Mucosa of stomach (tissue), 1 donor: ENCODE measurements around the gene OVCA2.
A peak's percentile ranks its signal among the peaks of the same experiment; 100 is the strongest.

Experiments used
- H3K27me3 ChIP-seq: one replicate; pipeline ENCODE4 v1.7.0; 2013; ENCODE audit warnings: mild to moderate bottlenecking, low read length; ENCODE audit not compliant: control insufficient read depth, insufficient read depth
- H3K36me3 ChIP-seq: one replicate; pipeline ENCODE4 v1.7.0; 2013; ENCODE audit warnings: low read length; ENCODE audit not compliant: control insufficient read depth, insufficient read depth
- H3K4me1 ChIP-seq: one replicate; pipeline ENCODE4 v1.7.0; 2013; ENCODE audit warnings: mild to moderate bottlenecking, low read length; ENCODE audit not compliant: control insufficient read depth, insufficient read depth
- H3K4me3 ChIP-seq: one replicate; pipeline ENCODE4 v1.7.0; 2013; ENCODE audit warnings: low read length
- H3K9ac ChIP-seq: one replicate; pipeline ENCODE4 v1.7.0; 2013; ENCODE audit warnings: mild to moderate bottlenecking, low read length, moderate library complexity
- H3K9me3 ChIP-seq: one replicate; pipeline ENCODE4 v1.7.0; 2013; ENCODE audit warnings: mild to moderate bottlenecking, low read length, moderate library complexity; ENCODE audit not compliant: control insufficient read depth
- donor health status: Pancreatic carcinoma.

The OVCA2 gene

GRCh38 chr17:2042933-2043332 lies 1.1 kb downstream of the OVCA2 start:
- Histone ChIP-seq H3K27me3 (no peaks in the 10 kb centered on the region), H3K4me1 (peaks cover 17% of the 10 kb centered on the region), H3K36me3 (no peaks in the 10 kb centered on the region), H3K4me3 (peak overlapping the region; percentile 95), H3K9ac (peak overlapping the region; percentile 86), H3K9me3 (no peaks in the 10 kb centered on the region)

GRCh38 chr17:2043785-2044184 lies 2.0 kb downstream of the OVCA2 start:
- Histone ChIP-seq H3K36me3 (no peaks in the 10 kb centered on the region), H3K4me1 (peaks cover 20% of the 10 kb centered on the region), H3K27me3 (no peaks in the 10 kb centered on the region), H3K9ac (peak overlapping the region; percentile 29), H3K9me3 (no peaks in the 10 kb centered on the region), H3K4me3 (no peak overlapping the region)

- no peak overlapping the region for H3K9ac ChIP-seq
- H3K4me3 ChIP-seq = no peak overlapping the region
Observed at GRCh38 chr17:2044263-2044894, 2.6 kb downstream of the OVCA2 start.

GRCh38 chr17:2047590-2047989 lies 5.8 kb downstream of the OVCA2 start:
- peaks cover 16% of the 10 kb centered on the region for H3K4me1 ChIP-seq

More at GRCh38 chr17:2044263-2044894, 2.6 kb downstream of the OVCA2 start:
- no peaks in the 10 kb centered on the region for H3K36me3 ChIP-seq
- no peaks in the 10 kb centered on the region for H3K27me3 ChIP-seq
- H3K9me3 ChIP-seq = no peaks in the 10 kb centered on the region
- H3K4me1 ChIP-seq = peaks cover 26% of the 10 kb centered on the region

GRCh38 chr17:2048805-2049204 lies 7.0 kb downstream of the OVCA2 start:
- H3K9me3 ChIP-seq = no peaks in the 10 kb centered on the region
- peaks cover 16% of the 10 kb centered on the region for H3K4me1 ChIP-seq
- peak overlapping the region; percentile 64 for H3K9ac ChIP-seq
- H3K36me3 ChIP-seq = no peaks in the 10 kb centered on the region
- peaks cover 23% of the 10 kb centered on the region for H3K27me3 ChIP-seq
- H3K4me3 ChIP-seq = no peak overlapping the region

More at GRCh38 chr17:2047590-2047989, 5.8 kb downstream of the OVCA2 start:
- Histone ChIP-seq H3K4me3 (no peak overlapping the region), H3K36me3 (no peaks in the 10 kb centered on the region), H3K9me3 (no peaks in the 10 kb centered on the region), H3K27me3 (peaks cover 12% of the 10 kb centered on the region), H3K9ac (no peak overlapping the region)

GRCh38 chr17:2049333-2050299 lies 7.8 kb downstream of the OVCA2 start:
- H3K27me3 ChIP-seq = peaks cover 31% of the 10 kb centered on the region
- H3K9me3 ChIP-seq = no peaks in the 10 kb centered on the region
- peak overlapping the region; percentile 64 for H3K9ac ChIP-seq
- H3K4me1 ChIP-seq = peaks cover 24% of the 10 kb centered on the region
- peak overlapping the region; percentile 56 for H3K4me3 ChIP-seq
- H3K36me3 ChIP-seq = no peaks in the 10 kb centered on the region

- H3K27me3 ChIP-seq = peaks cover 39% of the 10 kb centered on the region
- H3K4me3 ChIP-seq = no peak overlapping the region
- peaks cover 30% of the 10 kb centered on the region for H3K4me1 ChIP-seq
- no peaks in the 10 kb centered on the region for H3K36me3 ChIP-seq
- H3K9me3 ChIP-seq = no peaks in the 10 kb centered on the region
- H3K9ac ChIP-seq = no peak overlapping the region
Observed at GRCh38 chr17:2050300-2051060, 8.7 kb downstream of the OVCA2 start.

- Histone ChIP-seq H3K9me3 (no peaks in the 10 kb centered on the region), H3K27me3 (peaks cover 45% of the 10 kb centered on the region), H3K9ac (no peak overlapping the region), H3K4me3 (no peak overlapping the region), H3K4me1 (peaks cover 31% of the 10 kb centered on the region), H3K36me3 (no peaks in the 10 kb centered on the region)
Observed at GRCh38 chr17:2051061-2051932, 9.5 kb downstream of the OVCA2 start.

- Histone ChIP-seq H3K4me1 (peaks cover 37% of the 10 kb centered on the region), H3K4me3 (no peak overlapping the region), H3K27me3 (peaks cover 50% of the 10 kb centered on the region), H3K9ac (no peak overlapping the region), H3K9me3 (no peaks in the 10 kb centered on the region), H3K36me3 (no peaks in the 10 kb centered on the region)
Observed at GRCh38 chr17:2051933-2052559, 10.2 kb downstream of the OVCA2 start.

GRCh38 chr17:2053380-2054261 lies 11.8 kb downstream of the OVCA2 start:
- Histone ChIP-seq H3K9me3 (no peaks in the 10 kb centered on the region), H3K36me3 (no peaks in the 10 kb centered on the region), H3K4me1 (peaks cover 46% of the 10 kb centered on the region), H3K27me3 (peaks cover 66% of the 10 kb centered on the region), H3K9ac (no peak overlapping the region), H3K4me3 (no peak overlapping the region)
